GM18526 (cell line): Measurements from ENCODE around the gene ALDH4A1.

ENCODE experiments used
- POLR2A ChIP-seq: IDR thresholded peaks from 3 replicates; pipeline ENCODE4 v1.6.1; 2011; ENCODE audit not compliant: insufficient read length; ENCODE audit errors: extremely low read depth

Gene ALDH4A1

DNA sequence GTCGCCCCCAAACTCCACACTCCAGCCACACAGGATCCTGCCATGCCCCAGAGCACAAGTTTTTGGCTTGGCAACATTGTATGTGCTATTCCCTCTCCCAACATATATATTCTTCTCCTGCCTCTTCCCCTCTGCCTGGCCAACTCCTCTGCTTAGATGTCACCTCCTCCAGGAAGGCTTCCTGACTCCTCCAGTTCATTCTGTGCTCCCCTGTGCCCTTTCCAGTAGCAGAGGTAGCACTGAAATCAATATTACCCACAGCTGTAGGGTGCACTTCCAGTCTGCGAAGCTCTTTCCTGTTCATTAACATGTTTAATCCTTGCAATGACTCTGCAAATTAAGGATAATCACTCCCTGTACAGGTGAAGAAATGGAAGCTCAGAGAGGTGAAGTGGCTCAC lies 21.2 kb downstream of the ALDH4A1 start:
- TF ChIP-seq POLR2A, result no peak

DNA sequence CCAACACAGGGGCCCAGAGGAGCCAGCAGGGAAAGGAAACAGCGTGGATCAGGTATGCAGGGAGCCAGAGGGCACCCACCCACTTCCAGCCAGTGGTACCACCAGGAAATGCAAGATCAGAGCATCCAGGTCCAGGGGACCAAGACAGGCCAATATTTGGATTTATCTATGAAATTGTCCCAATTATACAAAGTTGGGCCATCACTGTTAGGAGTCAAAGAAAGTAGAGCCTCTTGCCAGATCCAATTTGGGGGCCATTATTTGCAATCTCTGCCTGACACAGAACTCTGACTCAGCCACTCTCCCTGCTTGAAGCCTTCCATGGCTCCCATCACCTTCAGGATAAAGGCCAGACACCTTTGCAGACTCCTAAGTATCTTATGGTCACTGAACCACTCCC lies 21.8 kb downstream of the ALDH4A1 start:
- TF ChIP-seq POLR2A, result no peak

DNA sequence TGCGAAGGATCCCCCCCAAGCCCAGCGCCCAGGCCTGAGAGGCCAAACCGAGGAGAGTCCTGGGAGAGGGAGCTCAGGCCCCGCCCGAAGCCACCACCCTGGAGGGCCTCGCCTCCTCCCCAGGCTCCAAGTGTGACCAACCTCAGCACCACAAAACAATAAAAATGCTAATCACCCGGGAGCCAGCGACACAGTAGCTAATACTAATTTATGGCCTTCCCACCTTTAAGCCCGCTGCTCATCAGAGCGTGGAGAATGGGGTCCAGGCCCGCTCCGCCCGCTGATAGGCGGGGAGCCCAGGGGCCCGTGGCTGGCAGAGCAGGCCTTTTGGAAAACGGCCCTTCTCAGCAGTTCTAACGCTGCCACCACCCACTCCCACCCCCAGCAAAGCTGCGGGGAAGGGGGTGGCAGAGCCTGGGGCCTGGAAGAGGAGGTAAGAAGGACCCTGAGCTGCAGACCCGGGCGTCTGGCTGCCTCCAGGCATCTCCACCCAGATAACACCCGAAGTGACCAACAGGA lies 22.5 kb downstream of the ALDH4A1 start:
- TF ChIP-seq POLR2A, result no peak

DNA sequence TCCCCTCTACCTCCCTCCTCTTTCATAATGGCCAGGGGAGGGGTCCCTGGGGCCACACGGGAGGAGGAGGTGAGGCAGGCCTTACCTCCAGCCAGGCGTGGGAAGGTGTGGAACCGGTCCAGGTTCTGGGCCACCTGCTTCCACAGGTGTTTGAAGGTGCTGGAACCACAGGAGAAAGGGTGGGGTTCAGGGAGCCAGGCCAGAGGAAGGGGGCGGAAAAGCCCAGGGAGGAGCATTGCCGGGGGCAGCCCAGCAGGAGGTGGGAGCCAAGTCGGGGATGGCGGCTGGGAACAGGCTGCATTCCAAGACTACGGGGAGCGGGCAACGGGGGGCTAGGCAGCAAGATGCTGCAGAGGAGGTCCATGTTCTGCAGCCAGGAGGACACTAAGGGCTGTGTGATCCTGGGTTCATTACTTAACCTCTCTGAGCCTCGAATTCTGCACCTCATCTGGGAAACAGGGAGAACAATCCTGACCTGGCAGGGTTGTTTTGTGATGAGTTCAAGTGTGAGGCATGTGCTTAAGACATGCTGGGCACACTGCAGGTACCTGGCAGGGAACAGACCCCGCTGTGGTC lies 23.1 kb downstream of the ALDH4A1 start:
- TF ChIP-seq POLR2A, result no peak

DNA sequence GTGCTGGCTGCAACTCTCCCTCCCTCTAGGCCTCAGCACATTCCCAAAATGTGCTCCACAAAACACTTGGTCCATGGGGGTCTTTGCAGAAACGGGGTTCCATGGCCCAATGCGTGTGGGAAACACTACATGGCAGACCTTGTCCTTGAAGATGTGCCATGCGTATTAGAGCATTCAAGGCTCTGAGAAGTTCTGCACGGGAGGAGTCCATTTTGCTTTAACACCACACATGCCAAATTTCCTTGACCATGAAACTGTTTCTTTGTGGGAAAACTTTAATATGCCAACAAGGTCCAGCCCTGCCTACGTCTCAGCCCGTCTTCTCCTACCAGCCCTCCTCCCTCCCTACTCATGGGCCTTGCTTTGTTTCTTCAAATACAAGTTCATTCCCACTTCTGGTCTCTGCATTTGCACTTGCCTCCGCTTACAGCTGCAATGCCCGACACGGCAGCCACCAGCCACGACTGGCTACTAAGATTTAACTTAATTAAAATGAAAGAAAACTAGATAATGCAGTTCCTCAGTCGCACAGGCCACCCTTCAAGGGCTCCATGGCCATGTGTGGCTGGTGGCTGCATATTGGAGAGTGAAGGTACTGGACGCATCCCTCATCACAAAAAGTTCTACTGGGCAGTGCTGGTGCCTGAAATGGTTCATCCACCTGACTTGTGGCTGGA lies 23.7 kb downstream of the ALDH4A1 start:
- no peak for TF ChIP-seq POLR2A

DNA sequence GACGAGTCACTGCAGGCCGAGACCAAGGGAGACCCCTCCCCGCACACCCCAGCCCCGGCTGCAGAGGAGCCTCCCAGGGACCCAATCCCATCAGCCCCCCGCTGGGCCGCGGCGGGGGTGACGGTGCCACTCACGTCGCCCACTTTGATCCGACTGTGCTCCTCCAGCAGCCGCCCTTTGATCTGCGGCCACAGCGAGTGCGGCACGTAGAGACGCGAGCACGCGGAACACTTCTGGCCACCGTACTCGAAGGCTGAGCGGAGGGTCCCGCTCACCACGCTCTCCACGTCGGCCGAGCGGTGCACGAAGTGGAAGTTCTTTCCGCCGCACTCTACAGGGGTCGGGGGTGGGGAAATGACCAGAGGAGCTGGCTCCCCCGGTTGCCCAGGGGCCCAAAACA lies 25.1 kb downstream of the ALDH4A1 start:
- no peak for TF ChIP-seq POLR2A

DNA sequence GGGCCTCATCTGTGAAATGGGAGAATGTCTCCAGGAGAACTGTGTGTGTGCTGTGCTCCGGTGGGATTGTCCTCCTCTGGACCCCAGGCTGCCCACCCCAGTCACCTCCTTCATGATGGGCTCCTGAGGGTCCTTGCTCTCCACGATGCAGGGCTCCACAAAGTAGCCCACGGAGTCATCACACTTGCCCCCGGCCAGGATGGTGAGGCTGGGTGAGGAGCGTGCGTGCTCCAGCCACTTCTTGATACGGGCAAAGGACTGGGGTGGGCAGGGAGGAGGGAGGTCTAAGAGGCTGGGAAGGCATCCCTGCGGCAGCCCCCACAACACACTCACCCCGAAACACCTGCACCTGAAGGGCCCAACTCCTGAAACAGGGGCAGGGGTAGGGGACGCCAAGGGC lies 26.1 kb downstream of the ALDH4A1 start:
- no peak for TF ChIP-seq POLR2A

DNA sequence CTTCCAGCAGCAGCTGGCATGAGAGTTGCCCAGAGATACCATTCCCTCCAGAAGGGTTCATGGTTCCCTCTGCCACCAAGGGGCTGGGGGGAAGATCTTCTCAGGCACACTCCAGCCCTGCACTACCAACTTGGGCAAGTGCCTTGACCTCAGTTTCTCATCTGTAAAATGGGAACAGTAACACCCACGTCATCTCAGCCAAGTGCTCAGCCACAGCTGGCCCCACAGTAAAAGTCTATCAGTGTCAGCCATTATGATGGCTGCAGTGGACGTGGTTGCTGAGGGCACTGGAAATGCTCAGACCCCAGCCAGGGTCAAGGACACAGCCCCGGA lies 26.6 kb downstream of the ALDH4A1 start:
- no peak for TF ChIP-seq POLR2A

DNA sequence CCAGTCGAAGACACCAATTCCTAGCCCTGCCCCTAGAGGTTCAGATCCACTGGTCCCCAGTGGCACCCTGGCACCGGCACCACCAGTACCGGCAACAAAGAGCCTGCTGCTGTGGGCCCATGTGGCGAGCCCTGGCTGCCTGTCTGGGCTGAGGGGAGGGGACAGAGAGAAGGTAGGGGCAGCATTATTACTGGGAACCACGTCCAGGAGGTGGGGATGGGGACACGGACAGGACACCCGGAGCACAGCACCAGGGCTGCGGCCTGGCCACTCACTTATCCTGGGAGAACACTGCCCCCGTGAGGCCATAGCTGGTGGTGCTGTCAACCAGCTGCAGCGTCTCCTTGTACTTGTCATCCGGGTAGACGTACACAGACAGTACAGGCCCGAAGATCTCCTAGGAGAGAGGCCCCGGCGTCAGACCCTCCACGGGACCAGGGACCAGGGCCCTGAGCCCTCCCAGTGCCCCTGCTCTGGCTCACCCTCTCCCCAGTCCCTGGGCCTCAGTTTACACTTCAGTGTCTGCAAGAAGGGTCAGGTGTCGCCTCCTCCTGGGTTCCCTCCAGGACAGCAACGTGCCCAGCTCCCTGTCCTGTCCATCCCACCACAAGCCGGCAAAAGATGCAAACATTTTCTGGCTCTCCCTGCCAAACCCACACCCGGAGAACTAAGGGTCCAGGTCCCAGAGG lies 27.1 kb downstream of the ALDH4A1 start:
- TF ChIP-seq POLR2A, result no peak

DNA sequence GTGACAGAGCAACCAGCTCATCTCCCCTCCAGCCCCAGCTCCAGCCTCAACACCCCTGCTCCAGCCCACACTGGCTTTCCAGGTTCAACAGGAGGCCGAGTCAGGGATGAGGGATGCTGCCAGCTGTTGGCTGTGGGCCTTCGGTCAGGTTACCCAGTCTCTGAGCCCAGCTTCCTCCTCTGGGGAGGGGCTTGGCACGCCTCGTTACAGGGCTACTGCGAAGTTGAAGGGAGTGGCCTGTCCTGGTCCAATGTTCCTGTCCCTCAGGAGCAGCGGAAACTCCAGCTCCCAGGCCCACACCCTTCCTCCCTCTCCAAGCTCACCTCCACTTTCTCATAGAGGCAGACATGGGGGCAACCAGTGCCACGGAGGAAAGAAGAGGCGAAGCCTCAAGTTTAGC lies 27.8 kb downstream of the ALDH4A1 start:
- no peak for TF ChIP-seq POLR2A

DNA sequence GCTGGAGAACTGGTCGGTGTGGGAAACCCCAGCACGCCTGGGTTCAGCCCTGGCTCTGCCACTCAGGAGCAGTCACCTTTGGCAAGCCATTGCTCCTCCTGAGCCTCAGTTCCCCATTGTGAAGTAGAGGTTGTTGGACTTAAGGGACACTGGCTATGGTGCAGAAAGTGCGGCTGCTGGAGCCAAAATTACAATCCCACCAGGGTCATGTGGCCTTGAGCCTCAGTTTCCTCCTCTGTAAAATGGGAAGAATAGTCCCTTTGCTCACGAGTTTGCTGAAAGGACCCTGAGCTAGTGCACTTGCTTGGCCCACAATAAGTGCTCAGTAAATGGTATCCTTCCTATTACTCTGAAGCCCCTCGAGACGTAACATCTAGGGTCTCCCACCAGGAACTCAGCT lies 28.3 kb downstream of the ALDH4A1 start:
- no peak for TF ChIP-seq POLR2A

DNA sequence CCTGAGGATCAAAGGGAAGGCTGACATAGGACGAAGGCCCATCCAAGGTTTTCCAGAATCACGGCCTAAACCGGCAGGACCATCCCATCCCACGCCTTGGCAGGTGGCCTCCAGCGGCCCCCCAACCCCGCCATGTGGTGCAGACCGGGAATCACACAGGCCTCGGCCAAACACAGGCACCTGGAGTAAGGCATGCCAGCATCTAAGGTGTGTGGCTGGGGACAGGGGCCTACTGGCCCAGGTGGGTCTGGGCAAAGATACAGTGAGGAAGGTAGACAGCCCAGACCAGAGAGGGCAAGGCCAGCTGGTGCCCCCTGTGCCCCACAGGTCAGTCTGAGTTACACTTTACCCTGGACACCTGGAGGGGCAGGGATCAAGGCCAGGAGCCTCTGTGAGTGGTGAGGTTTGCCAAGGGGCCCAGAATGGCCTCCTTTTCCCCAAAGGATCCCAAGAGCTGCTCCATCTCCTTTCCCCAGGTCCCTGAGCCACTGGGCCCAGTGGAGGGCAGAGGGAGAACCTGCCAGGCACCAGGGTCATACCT lies 30.2 kb downstream of the ALDH4A1 start:
- no peak for TF ChIP-seq POLR2A

DNA sequence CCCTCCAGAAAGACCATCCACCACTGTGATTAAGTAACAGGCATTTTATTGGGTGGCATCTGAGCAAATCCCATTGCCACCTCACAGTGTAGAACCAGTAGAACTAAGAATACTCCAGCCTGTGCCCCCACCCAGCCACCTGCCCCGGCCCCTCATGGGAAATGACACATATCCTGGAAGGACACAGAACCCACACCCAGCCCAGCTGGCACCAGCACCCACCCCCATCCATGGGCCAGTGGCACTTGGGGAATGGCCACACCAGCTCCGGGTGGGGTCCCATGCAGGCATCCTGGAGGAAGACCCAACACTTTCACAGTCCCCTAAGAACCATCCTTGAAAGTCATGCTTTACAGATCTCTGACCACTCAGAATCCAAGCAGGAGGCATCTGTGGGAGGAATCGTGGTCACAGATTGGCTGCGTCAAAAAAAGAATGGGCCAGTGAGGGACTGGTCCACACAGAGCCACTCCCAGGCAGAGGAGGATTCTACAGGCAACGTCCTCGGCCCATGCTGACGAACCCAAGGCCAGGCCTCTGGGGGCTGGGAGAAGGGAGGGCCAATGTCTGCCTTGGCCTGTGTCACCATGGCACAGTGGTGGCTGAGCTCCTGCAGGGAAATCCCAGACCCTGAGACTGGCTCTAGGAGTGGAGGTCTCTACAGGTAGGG lies 30.8 kb downstream of the ALDH4A1 start:
- no peak for TF ChIP-seq POLR2A

DNA sequence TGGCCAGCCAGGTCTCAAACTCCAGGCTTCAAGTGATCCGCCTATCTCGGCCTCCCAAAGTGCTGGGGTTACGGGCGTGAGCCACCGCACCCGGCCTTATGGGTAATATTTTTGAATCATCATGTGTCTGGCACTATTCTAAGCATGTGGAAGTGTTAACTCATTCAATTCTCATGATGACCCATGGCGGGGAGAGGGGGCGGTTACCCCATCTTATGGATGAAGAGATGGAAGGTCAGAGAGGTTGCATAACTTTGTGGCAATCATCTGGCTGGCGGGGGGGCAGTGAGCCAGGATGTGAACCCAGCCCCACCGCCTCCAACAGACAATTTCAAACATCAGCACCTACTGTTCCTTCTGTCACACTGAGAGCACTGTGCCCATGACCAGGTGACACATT lies 31.4 kb downstream of the ALDH4A1 start:
- no peak for TF ChIP-seq POLR2A

DNA sequence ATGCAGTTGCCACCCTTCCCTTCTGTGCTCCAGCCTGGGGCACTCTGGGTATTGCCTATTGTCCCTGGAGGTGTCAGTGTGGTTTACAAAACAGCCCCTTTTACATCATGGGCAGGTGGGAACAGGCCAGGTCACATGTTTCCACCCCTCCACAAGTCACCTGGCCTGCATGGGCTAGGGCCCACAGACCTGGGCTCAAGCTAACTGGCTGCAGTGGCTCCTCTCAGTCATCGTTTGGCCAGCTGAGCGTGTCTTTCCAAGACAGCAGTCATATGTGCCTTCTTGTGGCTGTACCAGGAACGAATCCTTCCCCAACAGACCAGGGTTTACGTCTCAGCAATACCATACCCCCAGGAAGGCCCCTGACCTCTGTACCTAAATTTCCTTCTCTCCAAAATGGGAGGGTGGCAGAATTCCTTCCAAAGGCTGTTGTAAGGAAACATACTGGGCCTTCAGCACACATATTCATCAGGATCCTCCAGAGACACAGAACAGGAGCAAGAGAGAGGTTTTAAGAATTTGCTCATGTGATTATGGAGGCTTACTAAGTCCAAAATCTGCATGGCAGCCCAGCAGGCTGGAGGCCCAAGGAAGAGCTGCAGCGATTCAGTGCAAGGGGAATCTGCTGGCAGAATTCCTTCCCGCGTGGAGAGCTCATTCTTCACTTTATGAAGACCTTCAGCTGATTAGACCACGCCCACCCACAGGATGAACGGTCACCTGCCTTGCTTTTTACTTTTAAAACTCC lies 32.3 kb downstream of the ALDH4A1 start:
- TF ChIP-seq POLR2A, result no peak
